GM12892 (cell line): ENCODE measurements around the gene AUH.
"Not testable (repeated sequence)": the region's sequence is repeated elsewhere in the genome, so short reads cannot be mapped to it uniquely, and the experiment has no call there.

Experiments
- DNase-seq: peaks from one replicate; pipeline ENCODE4 v3.0.0; 2011; ENCODE audit not compliant: insufficient read length
- FAIRE-seq: peaks from 2 replicates; lab custom pipeline; 2011; peaks lifted over from hg19 to GRCh38; lab: Jason Lieb, UNC
- POLR2A ChIP-seq: IDR thresholded peaks from 2 replicates; pipeline ENCODE4 v1.6.1; 2011; ENCODE audit warnings: low read depth, low read length, control low read depth
- POLR2AphosphoS5 ChIP-seq: IDR thresholded peaks from 2 replicates; pipeline ENCODE4 v1.6.1; 2011; ENCODE audit warnings: low read depth, low read length, control low read depth
- TAF1 ChIP-seq: IDR thresholded peaks from 2 replicates; pipeline ENCODE4 v1.6.1; 2011; ENCODE audit warnings: low read depth, mild to moderate bottlenecking, control low read depth, low read length, borderline replicate concordance

AUH gene

DNA sequence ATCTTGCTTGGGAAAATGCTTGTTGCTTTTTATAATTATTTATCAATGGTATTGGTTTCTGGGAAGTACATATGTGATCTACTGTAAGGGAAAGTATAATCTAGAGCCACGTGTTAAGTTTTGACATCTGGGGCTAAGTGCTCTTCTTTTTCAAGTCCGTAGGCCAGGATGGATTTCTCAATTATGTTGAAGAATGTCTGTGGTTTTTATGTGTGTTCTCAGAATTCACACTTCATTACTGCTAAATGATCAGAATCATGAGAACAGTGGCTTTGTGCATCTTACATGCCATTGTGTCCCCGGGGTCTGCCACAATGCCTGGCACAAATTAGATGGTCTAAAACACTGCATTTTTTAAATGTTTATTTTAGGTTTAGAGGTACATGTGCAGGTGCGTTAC, 14.5 kb upstream of the AUH start:
- FAIRE-seq, result no peak
- TF ChIP-seq TAF1 (no peak), POLR2AphosphoS5 (no peak), POLR2A (no peak)
- DNase-seq, result no peak

DNA sequence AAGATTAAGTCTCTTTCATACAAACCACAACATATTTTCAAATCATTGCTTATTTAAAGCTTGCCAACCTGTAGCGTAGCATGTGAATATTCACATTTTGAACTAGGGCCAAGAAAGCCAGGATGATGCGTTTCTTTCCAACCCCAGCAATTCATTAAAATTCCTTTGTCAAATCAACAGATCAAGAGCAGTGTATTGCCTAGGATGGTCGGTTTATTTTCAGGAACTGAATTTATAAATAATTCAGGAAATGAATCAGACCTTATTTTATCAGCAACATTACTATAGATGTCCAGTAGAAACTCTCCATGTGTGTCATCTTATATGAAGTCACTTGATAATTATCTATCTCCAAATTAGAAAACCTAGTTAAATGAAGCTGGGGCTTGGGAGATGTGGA, 13.2 kb upstream of the AUH start:
- FAIRE-seq (no peak), DNase-seq (no peak)
- TF ChIP-seq POLR2AphosphoS5, result no peak
- TF ChIP-seq TAF1, result no peak
- no peak for TF ChIP-seq POLR2A

DNA sequence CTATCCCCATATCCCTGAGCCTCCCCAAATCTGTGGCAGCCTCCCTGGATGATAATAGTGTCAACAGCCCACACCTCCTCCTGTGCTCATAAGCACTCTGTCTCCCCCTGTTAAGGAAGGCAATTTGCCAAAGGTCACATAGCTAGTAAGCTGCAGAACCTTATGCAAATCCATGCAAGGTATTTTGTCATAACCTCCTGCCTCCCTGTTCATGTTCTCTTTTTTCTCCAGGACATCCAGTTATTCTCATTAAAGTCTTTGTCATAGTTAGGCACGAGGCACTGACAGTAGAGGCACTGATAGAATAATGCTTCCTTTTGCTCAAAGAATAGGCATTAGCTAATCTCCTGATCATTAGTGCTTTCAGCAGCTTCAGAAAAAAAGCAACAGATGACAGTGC, 10.2 kb upstream of the AUH start:
- FAIRE-seq (no peak), DNase-seq (no peak)
- TF ChIP-seq POLR2AphosphoS5, result no peak
- no peak for TF ChIP-seq TAF1
- no peak for TF ChIP-seq POLR2A

DNA sequence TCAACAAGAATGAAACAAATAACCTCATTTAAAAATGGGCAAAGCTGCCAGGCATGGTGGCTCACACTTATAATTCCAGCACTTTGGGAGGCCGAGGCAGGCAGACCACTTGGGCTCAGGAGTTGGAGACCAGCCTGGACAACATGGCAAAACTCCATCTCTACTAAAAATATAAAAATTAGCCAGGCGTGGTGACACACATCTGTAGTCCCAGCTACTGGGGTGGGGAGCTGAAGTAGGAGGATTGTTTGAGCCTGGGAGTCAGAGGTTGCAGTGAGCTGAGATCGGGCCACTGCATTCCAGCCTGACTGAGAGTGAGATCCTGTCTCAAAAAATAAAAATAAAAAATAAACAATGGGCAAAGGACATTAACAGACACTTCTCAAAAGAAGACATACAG, 8.3 kb upstream of the AUH start:
- DNase-seq, FAIRE-seq: not testable (repeated sequence)

DNA sequence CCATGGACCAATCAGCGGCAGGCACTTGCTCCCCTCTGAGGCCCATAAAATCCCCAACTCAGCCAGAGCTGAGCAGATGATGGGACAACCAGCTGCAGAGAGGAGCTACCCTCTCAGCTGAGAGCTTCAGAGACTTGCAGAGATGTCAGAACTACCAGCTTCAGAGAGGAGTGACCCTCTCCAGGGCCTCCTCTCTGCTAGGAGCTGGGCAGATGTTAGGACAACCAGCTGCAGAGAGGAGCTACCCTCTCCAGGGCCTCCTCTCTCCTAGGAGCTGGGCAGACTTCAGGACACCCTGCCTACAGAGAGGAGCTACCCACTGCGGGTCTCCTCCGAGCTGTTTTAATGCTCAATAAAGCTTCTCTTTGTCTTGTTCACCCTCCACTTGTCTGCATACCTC, 3.0 kb upstream of the AUH start:
- TF ChIP-seq TAF1, result no peak
- TF ChIP-seq POLR2AphosphoS5, result no peak
- no peak for TF ChIP-seq POLR2A
- no peak for DNase-seq
- FAIRE-seq, result no peak

DNA sequence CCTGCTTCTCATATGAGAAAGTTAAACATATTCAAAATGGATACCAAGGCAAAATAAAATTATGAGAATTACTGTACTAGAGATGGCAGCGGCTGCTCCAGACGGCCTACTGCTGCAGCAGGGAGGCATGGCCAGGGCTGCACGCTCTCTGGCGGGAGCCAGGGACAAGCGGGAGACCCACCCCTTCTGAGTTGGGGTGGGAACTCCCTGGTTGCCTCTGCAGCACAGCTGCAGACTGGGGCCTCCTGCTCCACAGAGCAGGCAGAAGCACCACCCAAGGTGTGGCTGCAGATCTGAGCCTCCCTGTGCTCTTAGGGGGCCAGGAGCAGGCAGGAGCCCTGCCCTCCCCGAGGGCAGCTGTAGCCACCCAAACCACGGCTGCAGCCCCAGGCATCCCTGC, 2.3 kb upstream of the AUH start:
- DNase-seq (no peak), FAIRE-seq (no peak)
- TF ChIP-seq POLR2A (no peak), TAF1 (no peak), POLR2AphosphoS5 (no peak)

DNA sequence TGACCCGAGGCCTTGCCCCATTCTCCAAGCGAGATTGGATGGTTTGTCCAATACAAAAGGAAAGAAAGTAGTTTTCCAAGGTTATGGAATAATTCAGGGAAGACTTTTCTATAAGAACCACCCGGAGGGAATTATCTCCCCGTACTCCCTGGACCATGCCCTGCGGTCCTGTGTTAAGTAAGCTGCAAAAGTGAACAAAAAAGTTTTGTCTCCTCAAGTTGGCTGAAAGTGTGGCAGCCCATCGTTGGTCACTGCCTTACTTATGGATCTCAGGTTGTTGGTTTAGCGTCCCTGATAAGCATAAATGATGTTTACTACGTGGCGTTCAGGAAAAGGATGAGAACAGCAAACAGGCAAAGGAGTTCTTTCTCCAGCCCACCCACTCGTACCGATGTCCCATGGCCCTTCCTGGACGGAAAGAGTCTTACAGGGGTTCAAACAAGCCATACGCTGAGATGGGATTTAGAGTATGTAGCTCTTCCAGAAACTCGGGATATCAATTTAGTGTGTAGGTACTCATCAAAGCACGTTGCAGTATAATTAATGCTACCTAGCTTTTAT, 413 bp upstream of the AUH start:
- TF ChIP-seq POLR2AphosphoS5 (no peak), POLR2A (no peak), TAF1 (no peak)

DNA sequence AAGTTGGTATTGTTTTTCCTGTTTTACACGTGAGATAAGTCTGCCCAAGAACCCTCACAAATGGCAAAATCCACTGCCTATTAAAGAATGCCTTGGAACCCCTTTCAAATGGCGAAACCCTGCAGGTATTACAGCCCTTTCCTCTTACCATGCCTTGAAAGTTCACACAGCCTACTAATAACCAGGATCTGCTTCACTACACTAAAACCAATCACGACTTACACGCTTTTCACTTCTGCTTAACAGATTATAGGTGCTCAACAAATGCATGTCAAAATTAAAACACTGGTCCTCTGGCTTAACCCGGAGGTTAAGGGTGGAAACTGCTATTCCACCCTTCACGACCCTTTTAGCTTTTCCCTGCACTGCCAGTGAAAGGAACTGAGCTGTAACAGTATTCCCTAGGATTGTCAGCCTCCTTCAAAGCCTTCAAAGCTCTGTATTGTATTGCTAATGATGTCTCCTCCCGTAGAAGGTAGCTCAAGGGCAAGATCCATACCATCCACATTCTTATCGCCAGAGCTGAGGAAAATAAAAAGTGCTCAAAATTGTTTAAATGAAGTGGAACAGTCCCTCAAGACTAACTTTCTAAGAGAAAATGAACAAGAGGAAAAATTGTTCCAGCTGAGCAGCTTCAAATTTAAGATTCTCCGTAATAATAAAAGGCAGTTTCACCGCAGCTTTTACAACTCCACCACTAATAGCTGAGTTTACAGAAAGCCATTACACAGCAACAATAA, 997 bp downstream of the AUH start:
- FAIRE-seq, result peak; percentile 17
- TF ChIP-seq POLR2AphosphoS5, result no peak
- no peak for TF ChIP-seq POLR2A
- DNase-seq, result no peak

More for the DNA sequence above, 413 bp upstream of the AUH start:
- DNase-seq (no peak), FAIRE-seq (no peak)

DNA sequence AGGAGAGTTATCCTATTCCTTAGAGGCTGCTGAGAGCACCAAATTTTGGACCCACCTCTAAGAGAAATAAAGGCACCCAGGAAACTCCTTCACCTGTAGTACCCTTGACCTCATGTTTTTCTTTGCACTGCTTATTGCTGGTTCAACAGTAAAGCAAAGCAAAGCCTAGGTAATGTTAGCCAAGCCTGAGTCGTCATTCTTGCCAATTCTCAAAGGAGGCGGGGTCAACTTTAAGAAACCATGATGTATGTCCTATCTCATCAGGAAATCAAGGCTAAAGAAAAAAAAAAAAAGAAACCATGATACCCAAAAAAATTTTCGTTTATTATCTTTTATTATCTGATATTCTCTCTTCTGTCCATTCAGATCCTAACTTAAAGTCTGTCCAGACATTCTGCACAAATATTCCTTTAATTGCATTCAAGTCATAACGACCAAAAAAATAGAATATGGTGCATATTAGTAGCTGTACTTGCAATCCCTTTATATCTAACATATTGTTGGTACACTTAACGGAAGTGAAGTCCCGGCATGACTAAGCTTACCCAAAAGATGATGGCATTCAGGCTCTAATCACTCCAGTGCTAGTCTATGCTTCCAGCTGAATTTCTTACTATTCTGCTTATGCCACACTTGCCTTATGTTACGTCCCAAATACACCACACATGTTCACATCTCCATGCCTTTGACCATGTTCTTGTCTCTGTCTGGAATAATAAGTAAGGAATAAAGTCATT, 1.8 kb downstream of the AUH start:
- FAIRE-seq, result no peak
- TF ChIP-seq POLR2AphosphoS5, result no peak
- no peak for TF ChIP-seq POLR2A
- no peak for TF ChIP-seq TAF1

DNA sequence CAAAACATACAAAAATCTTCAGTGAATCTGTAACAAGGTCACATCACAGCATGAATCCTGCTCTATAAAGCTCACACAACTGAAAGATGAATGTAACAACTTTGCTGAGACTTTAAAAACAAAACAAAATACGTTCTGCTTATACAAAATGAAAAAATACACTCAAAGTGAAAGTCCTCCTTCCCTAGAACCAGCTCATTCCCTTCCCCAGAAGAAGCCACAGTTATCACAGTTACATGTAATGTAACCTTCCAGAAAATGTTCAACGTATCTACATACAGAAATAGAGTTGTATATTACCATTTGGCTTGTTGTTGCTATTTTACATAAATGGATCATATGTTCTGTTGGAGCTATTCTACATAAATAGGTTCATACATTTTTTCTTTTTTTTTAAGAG, 2.6 kb downstream of the AUH start:
- TF ChIP-seq POLR2AphosphoS5, result no peak
- TF ChIP-seq POLR2A, result no peak
- TF ChIP-seq TAF1, result no peak
- no peak for DNase-seq
- peak; percentile 24 for FAIRE-seq

More for the DNA sequence above, 1.8 kb downstream of the AUH start:
- no peak for DNase-seq

DNA sequence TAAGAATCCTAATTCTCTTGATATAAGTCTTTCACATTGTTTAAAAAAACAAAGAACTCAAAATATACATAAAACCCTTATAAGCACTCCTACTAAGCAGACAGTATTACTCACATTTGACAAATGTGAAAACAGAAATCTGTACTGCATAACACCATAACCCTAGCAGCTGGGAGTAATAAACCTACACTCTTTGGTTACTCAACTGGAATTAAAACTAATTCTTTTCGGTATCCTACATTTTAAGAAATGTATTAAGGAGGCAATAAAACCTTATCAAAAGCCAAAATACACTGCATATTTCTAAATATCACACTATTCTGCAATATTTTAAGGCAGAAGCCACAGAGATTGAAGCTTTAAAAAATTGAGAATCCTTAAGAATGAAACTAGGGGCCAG, 6.8 kb downstream of the AUH start:
- FAIRE-seq (no peak), DNase-seq (no peak)
- TF ChIP-seq TAF1, result no peak
- no peak for TF ChIP-seq POLR2A
- TF ChIP-seq POLR2AphosphoS5, result no peak

DNA sequence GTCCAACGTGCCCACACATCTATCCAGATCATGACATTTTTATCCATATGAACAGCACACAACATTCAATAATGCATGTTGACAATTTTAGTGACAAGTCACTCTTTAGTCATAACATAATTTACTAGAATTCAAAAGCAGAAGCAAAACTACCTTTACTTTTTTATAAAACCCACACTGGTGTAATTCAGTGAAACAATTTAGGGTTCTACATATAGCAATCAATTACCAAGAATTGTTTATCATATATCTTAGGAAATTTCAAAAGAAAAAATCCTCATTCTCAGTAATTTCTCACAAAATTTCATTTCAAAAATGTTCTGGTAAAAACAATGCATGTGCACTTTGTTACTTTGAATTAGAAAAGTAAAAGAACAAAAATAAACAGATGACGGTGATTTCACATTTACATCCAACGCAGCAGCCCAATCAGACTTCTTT, 12.6 kb downstream of the AUH start:
- no peak for FAIRE-seq
- no peak for DNase-seq
- TF ChIP-seq POLR2A (no peak), TAF1 (no peak), POLR2AphosphoS5 (no peak)
